HG03442 (cell line): ENCODE results near the gene FAM151A.
"Not testable (repeated sequence)": the region's sequence is repeated elsewhere in the genome, so short reads cannot be mapped to it uniquely, and the experiment has no call there.

Experiments
- ATAC-seq: cut with Tn5 transposase; IDR thresholded peaks from one replicate; pipeline ENCODE4 v1.9.1; 2021; ENCODE audit warnings: mild to moderate bottlenecking, moderate library complexity; ENCODE audit not compliant: unreplicated experiment

The FAM151A gene

DNA sequence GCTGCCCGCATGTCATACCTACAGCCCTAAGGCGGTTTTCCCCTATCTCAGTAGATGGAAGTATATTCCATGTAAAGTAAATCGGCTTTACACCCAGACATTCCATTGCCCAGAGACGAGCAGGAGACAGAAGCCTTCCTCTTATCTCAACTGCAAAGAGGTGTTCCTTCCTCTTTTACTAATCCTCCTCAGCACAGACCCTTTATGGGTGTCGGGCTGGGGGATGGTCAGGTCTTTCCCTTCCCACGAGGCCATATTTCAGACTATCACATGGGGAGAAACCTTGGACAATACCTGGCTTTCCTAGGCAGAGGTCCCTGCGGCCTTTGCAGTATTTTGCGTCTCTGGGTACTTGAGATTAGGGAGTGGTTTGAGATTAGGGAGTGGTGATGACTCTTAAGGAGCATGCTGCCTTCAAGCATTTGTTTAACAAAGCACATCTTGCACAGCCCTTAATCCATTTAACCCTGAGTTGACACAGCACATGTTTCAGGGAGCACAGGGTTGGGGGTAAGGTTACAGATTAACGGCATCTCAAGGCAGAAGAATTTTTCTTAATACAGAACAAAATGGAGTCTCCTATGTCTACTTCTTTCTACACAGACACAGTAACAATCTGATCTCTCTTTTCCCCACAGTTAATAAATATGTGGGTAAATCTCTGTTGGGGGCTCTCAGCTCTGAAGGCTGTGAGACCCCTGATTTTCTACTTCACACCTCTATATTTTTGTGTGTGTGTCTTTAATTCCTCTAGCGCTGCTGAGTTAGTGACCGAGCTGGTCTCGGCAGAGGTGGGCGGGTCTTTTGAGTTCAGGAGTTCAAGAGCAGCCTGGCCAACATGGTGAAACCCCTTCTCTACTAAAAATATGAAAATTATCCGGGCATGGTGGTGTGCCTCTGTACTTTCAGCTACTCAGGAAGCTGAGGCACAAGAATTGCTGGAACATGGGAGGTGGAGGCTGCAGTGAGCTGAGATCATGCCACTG, 13.4 kb upstream of the FAM151A start:
- ATAC-seq = not testable (repeated sequence)

DNA sequence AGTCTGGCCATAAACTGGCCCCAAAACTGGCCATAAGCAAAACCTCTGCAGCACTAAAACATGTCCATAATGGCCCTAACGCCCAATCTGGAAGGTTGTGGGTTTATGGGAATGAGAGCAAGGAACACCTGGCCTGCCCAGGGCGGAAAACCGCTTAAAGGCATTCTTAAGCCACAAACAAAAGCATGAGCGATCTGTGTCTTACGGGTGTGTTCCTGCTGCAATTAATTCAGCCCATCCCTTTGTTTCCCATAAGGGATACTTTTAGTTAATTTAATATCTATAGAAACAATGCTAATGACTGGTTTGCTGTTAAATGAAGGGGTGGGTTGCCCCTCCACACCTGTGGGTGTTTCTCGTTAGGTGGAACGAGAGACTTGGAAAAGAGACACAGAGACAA, 12.5 kb upstream of the FAM151A start:
- ATAC-seq = not testable (repeated sequence)

GRCh38 chr1:54627196-54627595, 3.9 kb upstream of the FAM151A start:
- no peak for ATAC-seq

DNA sequence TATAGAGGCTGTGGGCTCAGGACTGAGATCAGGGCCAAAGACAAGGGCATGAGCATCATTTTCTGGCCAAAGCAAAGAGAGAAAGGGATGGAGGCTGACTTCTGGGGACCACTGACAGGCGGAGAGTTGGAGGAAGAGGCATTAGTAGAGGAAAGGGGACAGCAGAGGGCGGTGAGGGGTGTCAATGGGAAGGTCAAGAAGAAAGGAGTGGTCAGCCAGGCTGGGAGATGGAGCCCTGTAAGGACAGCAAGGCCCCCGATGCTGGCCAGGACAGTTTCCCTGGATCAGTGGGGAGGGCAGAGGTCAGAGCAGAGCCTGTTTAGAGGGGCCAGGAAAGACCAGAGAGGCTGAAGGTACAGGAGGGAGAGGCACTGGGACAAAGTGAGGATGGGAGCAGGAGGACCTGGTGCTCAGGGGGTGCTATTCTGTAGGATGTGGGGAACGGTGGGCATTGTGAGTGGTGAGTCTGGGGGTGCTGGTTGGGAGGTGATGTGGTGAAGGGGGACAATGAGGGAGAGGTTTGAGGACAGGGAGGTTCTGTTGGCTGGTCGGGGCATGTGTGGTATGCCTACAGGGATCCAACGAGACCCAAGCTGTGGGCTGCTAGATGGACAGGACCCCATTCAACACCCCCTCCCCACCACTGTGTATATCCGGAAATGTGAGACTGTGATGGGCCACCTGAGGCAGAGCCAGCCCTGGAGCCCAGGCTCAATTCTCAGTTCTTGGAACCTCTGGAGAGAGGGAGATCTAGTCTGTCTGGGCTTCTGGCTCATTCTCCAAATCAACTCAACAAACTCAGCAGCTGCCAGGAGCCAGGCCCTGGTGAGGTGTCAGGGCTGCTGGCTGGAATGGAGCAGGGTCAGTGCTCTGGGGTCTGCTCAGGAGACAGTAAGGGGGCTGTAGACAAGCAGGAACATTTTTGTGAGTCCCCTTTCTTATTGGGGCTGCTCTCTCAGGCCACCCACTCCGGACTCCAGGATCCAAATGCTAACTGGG, 1.4 kb upstream of the FAM151A start:
- no peak for ATAC-seq

GRCh38 chr1:54619749-54620148, 3.6 kb downstream of the FAM151A start:
- no peak for ATAC-seq

DNA sequence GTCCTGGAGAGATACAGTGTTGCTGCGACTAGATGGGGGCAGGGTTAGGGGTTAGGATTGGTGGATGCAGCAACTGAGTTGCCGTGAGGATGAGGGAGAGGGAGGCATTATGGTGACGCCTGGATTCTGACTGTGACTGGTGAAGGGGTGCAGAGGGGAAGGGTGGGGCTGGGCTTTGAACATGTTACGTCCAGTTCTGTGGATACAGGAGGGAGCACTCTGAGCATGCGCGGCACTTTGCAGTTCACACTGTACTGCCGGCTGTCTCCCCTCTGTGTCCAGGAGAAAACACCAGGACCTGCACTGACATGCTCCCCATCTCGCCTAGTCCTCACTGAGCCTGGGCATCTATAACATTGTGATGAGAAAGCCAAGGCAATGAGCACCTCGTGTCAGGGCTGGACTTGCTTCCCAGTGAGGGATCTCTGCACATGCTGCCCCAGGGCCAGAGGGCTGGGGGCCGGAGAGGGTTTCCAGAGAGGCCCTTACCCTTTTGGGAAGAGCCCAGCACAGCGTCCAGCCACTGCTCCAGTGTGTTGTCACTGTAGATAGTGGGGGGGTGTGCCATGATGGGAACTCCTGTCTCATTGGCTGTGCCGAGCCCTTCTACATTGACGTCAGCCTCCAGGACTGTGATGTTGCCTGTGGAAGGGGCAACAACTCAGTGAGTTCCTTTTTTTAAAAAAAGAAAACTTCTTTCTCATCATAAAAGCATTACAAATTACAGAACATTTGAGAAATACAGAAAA, 7.6 kb downstream of the FAM151A start:
- ATAC-seq = no peak

- no peak for ATAC-seq
These were observed 8.8 kb downstream of the FAM151A start for GRCh38 chr1:54614563-54614962.

DNA sequence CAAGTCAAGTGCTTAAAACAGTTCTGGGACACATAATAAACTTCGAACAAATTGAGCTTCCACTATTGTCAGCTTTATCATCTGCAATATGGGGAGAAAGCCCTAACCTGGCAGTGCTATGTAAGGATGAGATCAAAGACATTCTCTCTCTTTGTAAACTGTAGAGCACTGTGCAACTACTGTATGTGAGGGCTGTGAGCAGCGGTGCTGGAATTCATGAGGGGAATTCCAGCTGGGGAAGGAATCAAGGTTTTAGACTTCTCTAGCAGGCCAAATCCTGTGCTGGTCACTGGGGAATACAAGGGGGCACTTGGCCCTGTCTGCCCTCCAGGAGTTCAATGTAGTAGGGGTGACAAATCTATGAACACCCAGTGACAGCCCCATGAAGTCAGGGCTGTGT, 9.3 kb downstream of the FAM151A start:
- ATAC-seq = no peak

DNA sequence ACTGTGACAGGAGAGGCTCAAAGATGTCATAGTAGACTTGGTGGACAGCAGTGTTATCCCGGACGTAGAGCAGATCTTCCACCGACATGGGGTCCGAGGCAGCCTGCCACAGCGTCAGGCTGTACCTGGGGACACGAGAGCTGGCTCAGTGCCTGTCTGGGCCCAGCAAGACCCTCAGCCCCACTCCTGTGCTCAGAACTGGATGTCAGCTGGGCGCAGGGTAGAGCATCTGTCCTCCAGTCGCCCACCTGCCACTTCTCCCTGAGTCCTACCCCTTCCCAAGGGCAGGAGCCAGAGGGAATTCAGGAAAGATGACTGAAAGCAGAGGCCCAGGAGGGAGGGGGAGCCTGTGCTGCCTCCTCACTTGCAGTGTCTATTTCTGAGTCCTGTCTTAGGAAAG, 11.7 kb downstream of the FAM151A start:
- ATAC-seq = no peak

- ATAC-seq = no peak
These were observed 12.4 kb downstream of the FAM151A start for GRCh38 chr1:54610601-54611580.

GRCh38 chr1:54610048-54610447, 13.3 kb downstream of the FAM151A start:
- no peak for ATAC-seq

- no peak for ATAC-seq
These were observed 13.9 kb downstream of the FAM151A start for GRCh38 chr1:54609301-54609921.

DNA sequence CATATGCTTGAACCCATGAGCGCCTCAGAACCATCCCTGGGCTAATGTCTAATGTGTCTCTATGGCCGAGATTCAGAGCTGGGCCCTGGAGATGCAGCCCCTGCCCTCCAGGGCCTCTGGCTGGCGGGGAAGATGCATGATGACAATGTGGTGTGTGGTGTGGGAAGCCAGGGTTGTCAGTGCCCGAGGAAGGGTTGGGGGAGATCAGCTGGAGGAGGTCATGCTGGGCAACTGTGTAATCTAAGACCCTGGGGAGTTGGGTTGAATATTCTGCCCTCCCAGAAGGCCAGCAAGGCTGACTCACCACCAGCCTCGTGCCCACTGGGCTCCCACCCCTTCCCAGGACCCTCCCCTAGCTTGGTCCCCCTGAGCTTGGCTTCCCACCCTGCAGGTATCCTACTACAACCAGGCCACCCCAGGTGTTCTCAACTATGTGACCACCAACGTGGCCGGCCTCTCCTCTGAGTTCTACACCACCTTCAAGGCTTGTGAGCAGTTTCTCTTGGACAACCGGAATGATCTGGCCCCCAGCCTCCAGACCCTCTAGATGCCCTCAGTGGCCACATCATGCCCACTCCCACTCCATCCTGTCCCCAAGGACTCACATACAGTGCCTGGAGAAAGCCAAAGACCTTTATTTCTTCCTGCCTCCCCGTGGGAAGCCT, 14.6 kb downstream of the FAM151A start:
- no peak for ATAC-seq

DNA sequence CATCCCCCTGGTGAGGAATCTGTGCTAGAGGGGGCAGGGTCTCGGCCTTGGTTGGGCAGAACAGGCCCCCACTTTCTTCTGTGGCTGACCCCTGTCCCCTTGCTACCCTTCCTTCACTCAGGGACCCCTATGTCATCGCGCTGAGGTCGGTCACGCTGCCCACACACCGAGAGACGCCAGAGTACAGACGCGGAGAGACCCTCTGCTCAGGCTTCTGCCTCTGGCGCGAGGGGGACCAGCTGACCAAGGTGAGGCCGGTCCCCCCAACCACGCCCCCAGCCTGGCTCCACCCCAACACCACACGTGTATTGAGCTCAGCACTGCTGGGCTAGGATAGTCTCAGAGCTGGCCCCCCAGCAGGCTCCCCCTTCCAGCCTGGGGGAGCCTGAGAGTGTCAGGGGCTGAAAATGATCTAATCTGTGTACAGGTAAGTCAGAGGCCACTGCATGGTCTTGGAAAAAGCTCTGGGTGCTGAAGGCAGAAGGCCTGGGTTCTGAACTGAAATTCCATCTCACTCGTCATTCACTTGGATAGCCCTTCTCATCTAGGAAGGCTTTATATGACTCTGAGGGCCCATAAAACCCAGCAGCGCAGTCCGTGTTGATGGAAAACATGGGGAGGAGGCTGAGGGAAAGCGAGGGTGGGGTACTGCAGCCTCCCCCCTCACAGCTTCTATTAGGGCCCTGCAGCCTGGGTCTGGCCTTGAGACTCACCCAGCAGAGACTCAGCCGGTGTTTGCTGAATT, 15.3 kb downstream of the FAM151A start:
- no peak for ATAC-seq

- ATAC-seq = no peak
These were observed 16.4 kb downstream of the FAM151A start for GRCh38 chr1:54606990-54607325.

DNA sequence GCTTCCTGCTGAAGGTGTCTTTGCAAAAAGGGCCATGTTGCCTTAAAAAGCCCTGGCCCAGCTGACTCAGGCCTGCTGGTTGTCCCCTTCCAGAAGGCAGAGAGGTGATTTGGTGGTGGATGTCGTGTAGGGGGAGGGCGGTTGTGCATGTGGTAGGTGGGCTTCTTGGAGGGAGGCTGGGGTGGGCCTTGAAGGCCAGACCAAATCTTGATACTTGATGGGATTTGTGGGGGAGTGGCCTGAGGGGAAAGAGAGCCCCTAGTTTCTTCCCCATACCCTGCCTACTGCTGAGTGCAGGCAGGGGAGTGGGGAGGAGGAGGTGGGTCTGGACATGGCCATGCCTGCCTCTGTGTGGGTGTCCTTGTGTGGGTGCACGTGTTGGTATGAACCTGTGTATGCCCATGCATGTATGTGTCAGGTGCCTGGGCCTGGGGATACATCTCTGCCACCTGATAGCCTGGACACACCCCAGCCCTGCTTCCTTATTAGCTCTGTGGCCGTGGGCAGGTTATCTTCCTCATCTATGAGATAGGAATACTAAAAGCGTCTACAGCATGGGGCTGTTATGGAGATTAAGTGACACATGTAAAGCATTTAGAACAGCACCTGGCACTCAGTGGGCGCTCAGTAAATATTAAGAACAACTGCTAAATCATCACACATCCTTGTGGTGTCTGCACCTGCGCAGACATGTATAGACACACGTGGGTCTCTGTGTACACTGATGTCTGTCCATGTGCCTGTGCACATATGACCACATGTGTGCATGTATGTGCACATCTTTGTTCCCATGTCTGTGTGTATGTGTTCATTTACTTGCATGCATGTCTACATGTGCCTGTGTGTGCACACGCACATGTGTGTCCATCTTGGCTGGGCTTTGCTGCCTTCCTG, 17.0 kb downstream of the FAM151A start:
- ATAC-seq = no peak
